ENCODE results near the gene POMT1. TPM values are rescaled to one million over a fixed set of nuclear protein-coding genes. Genes with fewer than 3 reads are reported as not detected.
"Not testable (repeated sequence)": the region's sequence is repeated elsewhere in the genome, so short reads cannot be mapped to it uniquely, and the experiment has no call there.

The POMT1 gene
- total RNA-seq, 2 experiments from 2014 or later = 50.1 to 50.5 TPM

- Mint-ChIP-seq H3K4me1 (ENCODE audit: low read depth) (peaks cover 14% of the 10 kb centered on the region), H3K27me3 (peaks cover 80% of the 10 kb centered on the region)
- H3K4me3 Mint-ChIP-seq; H3K36me3 Mint-ChIP-seq (ENCODE audit: low read depth); H3K4me3 ChIP-seq (ENCODE audit: low read length); DNase-seq; H3K27ac Mint-ChIP-seq; POLR2A ChIA-PET; H3K27ac ChIP-seq (ENCODE audit: low read depth in 1 of 2, low read length in 2 of 2); H3K36me3 ChIP-seq (ENCODE audit: insufficient read depth, low read length); H3K9me3 Mint-ChIP-seq; CTCF ChIA-PET; ATAC-seq (ENCODE audit: poor library complexity); intact Hi-C loops (cut with DNase I, micrococcal nuclease): not testable (repeated sequence)
- Histone ChIP-seq H3K4me1 (ENCODE audit: insufficient read depth, low read length) (peaks cover 18% of the 10 kb centered on the region), H3K27me3 (ENCODE audit: control insufficient read depth in 1 of 2, insufficient read depth in 2 of 2, low read length in 2 of 2) (peaks cover 37 to 42% of the 10 kb centered on the region in 2 experiments), H3K9me3 (ENCODE audit: control insufficient read depth in 1 of 2, insufficient read depth in 1 of 2, low read length in 2 of 2) (peaks cover 0 to 17% of the 10 kb centered on the region in 2 experiments)
Measured at GRCh38 chr9:131550465-131550864, 47.7 kb downstream of the POMT1 start.

- no peak overlapping the region for H3K27ac ChIP-seq (ENCODE audit: low read depth in 1 of 2, low read length in 2 of 2)
- H3K4me3 ChIP-seq (ENCODE audit: low read length) = no peak overlapping the region
- Mint-ChIP-seq H3K9me3 (no peaks in the 10 kb centered on the region), H3K4me1 (ENCODE audit: low read depth) (peaks cover 9% of the 10 kb centered on the region), H3K27me3 (peaks cover 85% of the 10 kb centered on the region), H3K27ac (no peak overlapping the region), H3K36me3 (ENCODE audit: low read depth) (no peaks in the 10 kb centered on the region), H3K4me3 (no peak overlapping the region)
- POLR2A ChIA-PET = no interaction called here
- ATAC-seq (ENCODE audit: poor library complexity) (no peak), DNase-seq (no peak)
- no peak for TF ChIP-seq CTCF (IDR thresholded peaks at IDR 0.05)
- peaks cover 0 to 14% of the 10 kb centered on the region in 2 experiments for H3K9me3 ChIP-seq (ENCODE audit: control insufficient read depth in 1 of 2, insufficient read depth in 1 of 2, low read length in 2 of 2)
- intact Hi-C loops (cut with DNase I, micrococcal nuclease) = no loop called here
- H3K4me1 ChIP-seq (ENCODE audit: insufficient read depth, low read length) = peaks cover 2% of the 10 kb centered on the region
- no peaks in the 10 kb centered on the region for H3K36me3 ChIP-seq (ENCODE audit: insufficient read depth, low read length)
- H3K27me3 ChIP-seq (ENCODE audit: control insufficient read depth in 1 of 2, insufficient read depth in 2 of 2, low read length in 2 of 2) = peaks cover 26 to 33% of the 10 kb centered on the region in 2 experiments
- CTCF ChIA-PET = no interaction called here
Measured at GRCh38 chr9:131552030-131552429, 49.3 kb downstream of the POMT1 start.

GRCh38 chr9:131554087-131554842, 51.5 kb downstream of the POMT1 start:
- peaks cover 64% of the 10 kb centered on the region for H3K27me3 Mint-ChIP-seq
- TF ChIP-seq CTCF (IDR thresholded peaks at IDR 0.05) = no peak
- intact Hi-C loops (cut with DNase I, micrococcal nuclease) = no loop called here
- DNase-seq (no peak), ATAC-seq (ENCODE audit: poor library complexity) (no peak)
- H3K27ac Mint-ChIP-seq = no peak overlapping the region
- ChIA-PET POLR2A (interaction anchor here (0.6 kb wide), 1 partner anchor 326 kb away, joined by 3 read pairs; no protein-coding TSS in a partner anchor), CTCF (interaction anchor here (0.6 kb wide), 1 partner anchor 409 kb away, joined by 3 read pairs; no protein-coding TSS in a partner anchor)
- no peak overlapping the region for H3K4me3 ChIP-seq (ENCODE audit: low read length)
- no peak overlapping the region for H3K4me3 Mint-ChIP-seq
- H3K36me3 Mint-ChIP-seq (ENCODE audit: low read depth) = no peaks in the 10 kb centered on the region
- no peaks in the 10 kb centered on the region for H3K4me1 ChIP-seq (ENCODE audit: insufficient read depth, low read length)
- H3K4me1 Mint-ChIP-seq (ENCODE audit: low read depth) = no peaks in the 10 kb centered on the region
- H3K9me3 Mint-ChIP-seq = no peaks in the 10 kb centered on the region
- H3K36me3 ChIP-seq (ENCODE audit: insufficient read depth, low read length) = no peaks in the 10 kb centered on the region
- H3K9me3 ChIP-seq (ENCODE audit: control insufficient read depth in 1 of 2, insufficient read depth in 1 of 2, low read length in 2 of 2) = peaks cover 0 to 14% of the 10 kb centered on the region in 2 experiments
- peaks cover 20 to 25% of the 10 kb centered on the region in 2 experiments for H3K27me3 ChIP-seq (ENCODE audit: control insufficient read depth in 1 of 2, insufficient read depth in 2 of 2, low read length in 2 of 2)
- no peak overlapping the region for H3K27ac ChIP-seq (ENCODE audit: low read depth in 1 of 2, low read length in 2 of 2)

Measured in CD4-positive, alpha-beta T cell (primary cell).